Keratinocyte (primary cell): ENCODE data around the gene FAN1.

ENCODE experiments used
- EZH2 ChIP-seq: IDR thresholded peaks from one replicate; pipeline ENCODE4 v1.6.1; 2012; ENCODE audit warnings: inconsistent platforms, mild to moderate bottlenecking, low read length, moderate library complexity
- TF ChIP-seq, protein P1 (sequence below), 3 experiments: IDR thresholded peaks in 1 of 3; conservative IDR thresholded peaks in 1 of 3; optimal IDR thresholded peaks in 1 of 3; 2 replicates in 2 of 3; 3 replicates in 1 of 3; pipeline versions ENCODE3 to v1.5.1; 2011; ENCODE audit warnings: low read length in 3 of 3, mild to moderate bottlenecking in 3 of 3, moderate library complexity in 2 of 3, control low read depth in 1 of 3, inconsistent platforms in 1 of 3; ENCODE audit not compliant: insufficient read depth in 2 of 3; ENCODE audit errors: extremely low read depth in 1 of 3

DNA sequence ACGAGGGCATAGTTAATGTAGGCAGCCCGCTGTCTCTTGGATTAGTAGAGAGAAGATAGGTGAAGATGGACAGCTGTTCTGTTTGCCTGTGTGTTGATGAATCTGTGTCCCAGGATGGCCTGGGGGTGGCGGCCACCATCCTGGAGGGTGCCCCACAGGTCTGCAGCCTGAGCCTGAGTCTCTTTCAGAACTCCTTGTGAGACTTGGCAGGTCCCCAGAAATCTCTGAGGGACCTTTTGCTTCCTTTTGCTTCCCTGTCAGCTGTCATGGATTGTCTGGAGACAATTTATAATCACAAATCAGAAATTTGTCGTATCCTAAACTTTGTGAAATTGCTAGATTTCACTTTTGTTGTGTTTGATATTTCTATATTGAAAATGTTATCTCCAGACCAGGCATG is 17.4 kb downstream of the FAN1 start:
- TF ChIP-seq, protein P1, sequence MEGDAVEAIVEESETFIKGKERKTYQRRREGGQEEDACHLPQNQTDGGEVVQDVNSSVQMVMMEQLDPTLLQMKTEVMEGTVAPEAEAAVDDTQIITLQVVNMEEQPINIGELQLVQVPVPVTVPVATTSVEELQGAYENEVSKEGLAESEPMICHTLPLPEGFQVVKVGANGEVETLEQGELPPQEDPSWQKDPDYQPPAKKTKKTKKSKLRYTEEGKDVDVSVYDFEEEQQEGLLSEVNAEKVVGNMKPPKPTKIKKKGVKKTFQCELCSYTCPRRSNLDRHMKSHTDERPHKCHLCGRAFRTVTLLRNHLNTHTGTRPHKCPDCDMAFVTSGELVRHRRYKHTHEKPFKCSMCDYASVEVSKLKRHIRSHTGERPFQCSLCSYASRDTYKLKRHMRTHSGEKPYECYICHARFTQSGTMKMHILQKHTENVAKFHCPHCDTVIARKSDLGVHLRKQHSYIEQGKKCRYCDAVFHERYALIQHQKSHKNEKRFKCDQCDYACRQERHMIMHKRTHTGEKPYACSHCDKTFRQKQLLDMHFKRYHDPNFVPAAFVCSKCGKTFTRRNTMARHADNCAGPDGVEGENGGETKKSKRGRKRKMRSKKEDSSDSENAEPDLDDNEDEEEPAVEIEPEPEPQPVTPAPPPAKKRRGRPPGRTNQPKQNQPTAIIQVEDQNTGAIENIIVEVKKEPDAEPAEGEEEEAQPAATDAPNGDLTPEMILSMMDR (optimal IDR thresholded peaks at IDR 0.05 in 1 of 3, IDR thresholded peaks at IDR 0.05 in 1 of 3, conservative IDR thresholded peaks at IDR 0.05 in 1 of 3; ENCODE audit: extremely low read depth in 1 of 3, insufficient read depth in 2 of 3, low read length in 3 of 3) = no peak
- no peak for TF ChIP-seq EZH2
